GM21390 (cell line): ENCODE measurements around the gene RALBP1.
"Not testable (repeated sequence)": the region's sequence is repeated elsewhere in the genome, so short reads cannot be mapped to it uniquely, and the experiment has no call there.

Experiments
- ATAC-seq: cut with Tn5 transposase; IDR thresholded peaks from one replicate; pipeline ENCODE4 v1.9.1; 2021; ENCODE audit not compliant: unreplicated experiment

The RALBP1 gene

DNA sequence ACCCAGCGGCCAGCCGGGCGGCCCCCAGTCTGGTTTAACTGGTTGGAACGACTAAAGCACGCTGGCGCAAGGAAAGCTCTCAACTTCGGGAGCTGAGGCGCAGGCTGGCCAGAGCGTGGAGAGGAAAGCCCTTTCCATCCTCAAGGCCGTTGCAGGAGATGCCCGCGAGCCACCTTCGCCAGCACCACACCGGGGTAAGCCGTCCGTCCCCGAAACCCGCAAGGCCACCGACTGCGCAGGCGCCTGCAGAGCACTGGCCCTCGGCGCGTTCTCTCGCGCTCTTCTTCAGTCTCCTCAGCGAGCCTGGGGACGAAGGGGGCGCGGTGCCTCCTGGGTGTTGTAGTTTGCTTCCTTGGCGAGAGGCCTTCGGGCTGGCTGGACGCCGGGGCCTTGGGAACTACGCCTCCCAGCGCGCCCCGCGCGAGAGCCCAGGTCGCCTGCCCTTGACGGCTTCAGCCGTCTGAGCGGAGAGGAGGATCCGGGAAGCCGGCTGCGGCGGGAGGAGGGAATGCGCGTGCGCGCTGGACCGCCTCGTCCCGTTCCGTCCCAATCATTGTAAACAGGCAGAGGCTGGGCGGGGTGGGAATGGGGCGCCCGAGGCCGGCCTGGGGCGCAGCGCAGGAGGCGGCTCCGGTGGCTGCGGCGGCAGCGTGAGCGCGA lies at the start of gene RALBP1:
RALBP1 (plus strand) TSS at position 531 of the 660 bp plus-strand sequence. CDS start 37,533 bp downstream, outside the sequence.
- peak; percentile 87 for ATAC-seq

DNA sequence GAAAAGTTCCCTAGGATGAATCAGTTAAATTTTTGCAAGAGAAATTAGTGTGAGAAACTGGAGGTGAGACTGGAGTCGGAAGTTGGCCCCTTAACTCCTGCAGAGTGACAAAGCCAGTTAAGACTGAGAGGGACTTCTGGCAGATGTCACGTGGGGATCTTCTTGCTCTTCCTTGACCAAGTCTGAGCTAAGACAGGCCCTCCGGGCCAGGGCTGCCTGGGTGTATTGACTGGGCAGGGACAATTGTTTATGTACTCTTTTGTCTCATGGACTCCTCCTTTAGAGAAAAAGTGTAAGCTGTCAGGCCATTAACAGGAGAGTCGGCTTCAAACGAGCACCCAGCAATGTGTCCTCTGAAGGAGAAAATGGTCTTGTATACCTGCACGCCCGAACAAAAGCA lies 48.6 kb upstream of the RALBP1 start:
- no peak for ATAC-seq

DNA sequence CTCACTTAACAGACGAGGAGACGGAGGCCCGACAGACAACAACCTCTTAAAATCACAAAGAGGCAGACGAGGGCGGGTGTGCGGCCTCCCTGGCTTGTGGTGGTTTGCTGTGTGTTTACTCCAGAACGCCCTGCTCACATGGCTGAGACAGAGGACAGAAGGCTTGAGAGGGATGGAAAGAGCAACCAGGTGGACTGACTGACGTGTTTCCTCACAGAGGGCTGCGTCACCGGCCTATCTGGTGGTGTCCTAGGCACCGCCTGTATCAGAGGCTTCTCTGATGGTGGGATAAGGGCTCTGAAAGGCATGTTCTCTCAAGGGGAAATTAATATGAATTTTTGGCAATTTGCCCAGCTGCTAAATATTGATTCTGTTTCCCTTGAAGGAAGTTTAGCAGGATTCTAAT lies 47.0 kb upstream of the RALBP1 start:
- ATAC-seq = no peak

DNA sequence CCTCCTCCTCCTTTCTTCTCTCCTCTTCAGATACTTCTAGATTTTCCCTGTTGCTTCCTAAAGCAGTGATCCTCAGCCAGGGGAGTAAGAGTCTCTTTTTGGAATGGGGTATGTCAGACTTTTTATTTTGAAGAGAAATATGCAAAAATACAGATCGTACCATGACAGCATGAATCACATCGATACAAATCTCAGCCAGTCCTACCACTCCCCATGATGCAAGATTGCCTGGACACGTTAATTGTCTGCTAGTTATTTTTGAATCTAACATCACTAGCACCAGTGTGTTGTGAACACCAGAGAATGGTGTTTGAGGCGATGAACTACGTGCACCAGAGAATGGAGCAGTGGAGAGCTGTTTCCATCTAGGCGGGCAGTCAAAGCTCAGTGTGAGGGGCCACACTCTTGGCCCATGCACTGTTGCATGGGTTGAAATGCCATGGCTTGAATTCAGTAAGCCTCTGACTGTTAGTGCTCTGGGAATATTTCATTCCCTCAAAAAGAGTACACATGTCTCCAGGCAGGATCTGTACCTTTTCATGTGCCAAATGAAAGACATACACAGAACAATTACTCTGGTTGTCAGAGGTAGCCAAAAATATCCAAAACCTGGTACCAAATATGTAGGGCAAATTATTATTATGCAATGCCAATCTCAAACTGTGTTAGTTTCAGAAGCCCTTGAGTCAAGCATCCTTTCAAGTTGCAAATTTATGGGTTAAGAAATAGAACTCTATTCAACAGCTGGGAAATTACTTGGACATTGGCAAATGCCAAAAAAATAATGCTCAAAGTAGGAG lies 46.3 kb upstream of the RALBP1 start:
- no peak for ATAC-seq

DNA sequence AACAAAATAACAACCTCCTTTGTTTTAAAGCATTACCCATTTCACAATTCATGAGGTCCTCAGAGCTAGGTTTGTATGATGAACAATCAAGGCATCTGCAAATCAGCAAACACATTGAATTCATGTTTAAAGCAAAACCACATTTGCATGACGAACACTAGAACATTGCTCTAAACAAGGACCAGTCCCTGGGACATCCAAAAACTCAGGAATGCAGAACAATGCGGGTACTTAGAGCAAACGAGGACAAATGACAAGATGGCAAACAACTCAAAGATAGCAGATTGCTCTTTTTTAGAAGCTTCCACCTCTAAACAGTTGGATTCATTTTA lies 45.7 kb upstream of the RALBP1 start:
- no peak for ATAC-seq

DNA sequence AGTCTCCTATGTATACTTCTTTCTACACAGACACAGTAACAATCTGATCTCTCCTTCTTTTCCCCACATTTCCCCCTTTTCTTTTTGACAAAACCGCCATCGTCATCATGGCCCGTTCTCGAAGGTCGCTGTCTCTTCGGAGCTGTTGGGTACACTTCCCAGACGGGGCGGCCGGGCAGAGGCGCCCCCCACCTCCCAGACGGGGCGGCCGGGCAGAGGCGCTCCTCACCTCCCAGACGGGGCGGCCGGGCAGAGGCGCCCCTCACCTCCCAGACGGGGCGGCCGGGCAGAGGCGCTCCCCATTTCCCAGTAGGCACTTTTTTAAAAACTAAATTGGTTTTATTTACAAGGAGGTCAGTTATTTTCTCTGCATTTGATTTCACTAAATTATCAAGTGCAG lies 45.0 kb upstream of the RALBP1 start:
- not testable (repeated sequence) for ATAC-seq

DNA sequence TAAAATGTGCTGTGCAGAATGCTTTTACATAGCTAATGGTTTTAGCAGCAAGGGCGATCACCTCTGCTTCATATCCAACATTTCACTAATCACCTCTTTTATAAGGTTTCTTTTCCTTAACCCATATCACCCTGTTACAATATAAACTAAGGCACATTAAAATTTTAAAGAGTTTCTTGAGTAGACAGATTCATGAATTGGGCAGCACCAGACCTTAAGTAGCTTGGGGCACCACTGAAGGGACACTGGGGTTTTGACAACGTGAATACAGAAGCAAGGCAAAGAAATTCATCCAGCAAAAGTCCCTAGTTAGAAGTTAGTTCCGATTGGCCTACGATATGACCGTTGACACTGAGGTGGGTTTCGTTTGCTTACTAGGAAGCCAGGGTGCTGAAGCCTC lies 44.0 kb upstream of the RALBP1 start:
- no peak for ATAC-seq

DNA sequence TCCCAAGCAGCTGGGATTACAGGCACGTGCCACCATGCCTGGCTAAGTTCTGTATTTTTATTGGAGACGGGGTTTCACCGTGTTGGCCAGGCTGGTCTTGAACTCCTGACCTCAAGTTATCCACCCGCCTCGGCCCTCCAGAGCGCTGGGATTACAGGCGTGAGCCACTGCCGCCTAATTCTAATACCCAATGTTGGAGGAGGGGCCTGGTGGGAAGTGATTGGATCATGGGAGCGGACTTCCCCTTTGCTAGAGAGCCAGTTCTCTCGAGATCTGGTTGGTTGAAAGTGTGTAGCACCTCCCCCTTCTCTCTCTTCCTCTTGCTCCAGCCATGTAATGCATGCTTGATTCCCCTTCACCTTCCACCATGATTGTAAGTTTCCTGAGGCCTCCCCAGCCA lies 42.2 kb upstream of the RALBP1 start:
- ATAC-seq = not testable (repeated sequence)

DNA sequence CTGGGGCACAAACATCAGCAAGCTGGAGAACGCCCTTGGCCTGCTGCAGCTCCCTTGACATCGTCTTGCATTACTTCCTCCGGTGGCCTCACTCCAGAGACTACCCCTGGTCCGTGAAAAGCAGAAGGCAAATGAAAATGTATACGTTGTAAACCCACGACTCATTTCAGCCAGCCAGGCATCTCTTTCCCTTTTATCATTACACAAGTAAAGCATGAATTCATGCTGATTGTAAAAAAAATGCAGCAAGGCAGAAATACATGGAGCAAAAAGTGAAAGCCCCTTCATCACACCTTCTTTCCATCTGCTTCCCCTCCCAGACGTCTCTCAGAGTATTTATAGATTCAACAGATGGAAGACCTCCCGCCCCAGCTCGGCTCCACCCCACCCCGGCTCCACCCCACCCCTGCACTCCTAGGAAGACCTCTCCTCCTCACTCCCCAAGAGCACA lies 41.6 kb upstream of the RALBP1 start:
- no peak for ATAC-seq

DNA sequence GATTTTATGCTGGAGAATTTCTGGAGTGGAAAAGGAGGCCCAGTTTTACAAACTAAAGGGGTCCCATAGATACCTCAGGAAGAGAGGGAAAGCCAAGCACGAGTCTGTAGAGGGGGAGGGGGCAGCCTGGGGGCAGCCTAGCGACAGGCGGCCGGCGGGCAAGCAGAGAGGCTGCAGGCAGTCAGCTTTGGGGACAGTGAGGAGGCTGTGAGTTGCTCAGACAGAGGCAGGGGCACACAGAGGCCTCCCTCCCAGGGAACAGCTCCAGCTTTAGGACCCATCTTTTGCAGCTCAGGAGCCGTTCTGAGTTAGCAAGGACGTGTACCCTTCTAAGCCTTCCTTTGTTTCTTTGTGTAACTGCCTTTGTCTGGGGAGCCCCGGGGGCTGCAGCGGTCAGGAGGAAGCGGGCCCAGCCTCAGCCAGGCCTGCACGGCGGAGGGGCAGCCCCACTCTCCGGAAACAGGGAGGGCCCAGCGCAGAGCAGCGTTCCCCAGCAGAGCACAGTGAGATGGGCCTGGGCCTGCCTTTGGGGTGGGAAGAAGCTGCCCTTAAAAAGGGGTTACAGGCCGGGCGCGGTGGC lies 41.1 kb upstream of the RALBP1 start:
- ATAC-seq = no peak

DNA sequence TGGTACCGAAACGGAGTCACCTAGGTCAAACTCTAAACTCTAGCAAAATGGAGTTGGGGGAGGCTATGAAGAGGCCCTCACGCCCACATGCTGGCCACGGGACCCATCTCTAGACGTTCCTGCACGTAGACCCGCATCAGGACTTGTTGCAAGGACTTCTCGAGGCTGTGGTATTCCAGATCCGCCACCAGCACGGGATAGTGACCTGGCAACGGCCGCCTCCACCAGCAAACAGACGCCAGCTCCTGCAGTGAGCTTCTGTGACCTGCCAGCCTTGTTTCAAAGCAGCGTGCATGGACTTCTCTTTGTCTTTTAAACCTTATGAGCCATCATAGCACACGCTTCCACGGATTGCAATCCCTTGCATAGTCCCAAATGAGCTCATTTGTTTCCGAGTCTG lies 40.3 kb upstream of the RALBP1 start:
- no peak for ATAC-seq

DNA sequence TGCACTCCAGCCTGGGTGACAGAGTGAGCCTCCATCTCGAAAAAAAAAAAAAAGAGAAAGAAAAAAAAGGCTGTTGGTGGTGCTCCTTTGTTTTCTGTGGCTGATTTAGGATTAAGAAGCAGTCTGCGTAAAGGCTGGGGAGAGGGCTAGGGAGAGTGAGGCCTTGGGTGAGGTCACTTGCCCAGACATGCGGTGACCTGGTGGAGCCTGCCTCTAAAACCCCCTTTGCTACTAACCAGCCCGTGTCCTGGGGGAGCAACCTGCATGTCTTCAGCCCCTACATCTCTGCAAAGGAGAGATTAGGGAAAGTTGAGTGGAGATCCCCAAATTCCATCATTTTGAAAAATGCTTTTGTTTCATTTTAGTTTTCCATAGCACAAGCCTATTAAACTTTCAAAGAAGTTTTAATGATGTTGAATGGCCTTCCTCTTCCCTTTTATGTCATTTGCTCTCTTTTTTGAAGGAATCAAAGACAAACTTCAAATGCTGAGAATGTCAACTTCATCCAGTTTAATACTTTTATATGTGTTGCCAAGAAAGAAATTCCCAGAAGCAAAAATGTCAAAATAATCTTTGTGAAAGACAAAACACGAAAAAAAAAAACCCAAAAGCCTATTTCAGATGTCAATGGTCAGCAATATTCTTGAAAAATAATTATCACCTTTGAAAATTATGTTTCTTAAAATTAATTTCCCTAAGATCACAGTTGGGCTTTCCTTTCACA lies 38.9 kb upstream of the RALBP1 start:
- ATAC-seq = no peak

DNA sequence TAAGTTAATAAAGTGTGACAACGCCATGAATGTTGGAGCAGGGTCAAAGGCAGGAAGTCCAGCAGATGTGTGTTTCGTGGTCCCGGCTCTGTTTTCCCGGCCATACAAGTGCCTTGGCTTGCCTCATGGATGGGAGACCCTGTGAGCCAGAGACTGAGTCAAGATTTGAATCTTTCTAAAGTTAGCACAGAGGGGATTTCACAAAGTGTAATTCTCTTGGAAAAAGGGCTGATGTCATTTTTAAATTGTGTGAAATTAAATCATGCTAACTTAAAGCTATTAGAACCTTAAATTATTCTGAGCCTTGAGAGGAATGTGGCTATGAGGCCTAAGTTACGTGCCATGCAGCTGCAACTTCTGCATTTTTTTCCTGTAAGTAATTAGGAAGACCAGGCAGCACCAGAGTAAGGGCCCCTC lies 38.3 kb upstream of the RALBP1 start:
- ATAC-seq = no peak

DNA sequence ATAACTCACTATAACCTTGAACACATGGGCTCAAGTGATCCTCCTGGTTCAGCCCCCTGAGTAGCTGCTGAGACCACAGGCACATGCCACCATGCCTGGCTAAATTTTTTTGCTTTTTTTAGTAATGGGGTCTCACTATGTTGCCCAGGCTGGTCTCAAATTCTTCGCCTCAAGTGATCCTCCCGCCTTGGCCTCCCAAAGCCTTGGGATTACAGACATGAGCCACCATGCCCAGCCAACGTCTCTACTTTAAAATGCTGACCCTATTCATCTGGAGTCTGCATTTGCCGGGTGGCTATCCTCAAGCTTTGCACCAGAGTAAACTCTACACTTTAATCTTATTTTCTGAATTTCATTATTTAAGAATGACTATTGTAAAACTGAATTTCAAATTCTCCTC lies 37.6 kb upstream of the RALBP1 start:
- ATAC-seq = no peak

DNA sequence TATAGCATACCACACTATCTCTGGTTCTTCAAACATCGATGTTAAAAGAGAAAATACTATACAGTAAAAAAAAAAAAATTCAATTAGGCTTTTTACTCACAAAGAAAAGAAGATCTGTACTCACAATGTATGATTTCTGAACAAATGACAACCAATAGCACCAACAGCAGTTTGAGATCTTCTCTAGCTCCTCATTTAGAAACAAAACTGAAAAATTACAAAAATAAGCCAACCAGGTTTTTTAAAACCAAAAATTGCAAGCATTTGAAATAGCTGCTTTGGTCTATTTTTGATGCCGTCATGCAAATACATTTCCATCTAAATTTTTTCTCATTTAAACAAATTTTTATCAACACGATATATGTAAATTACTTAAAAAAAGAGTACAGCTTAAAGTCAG lies 34.3 kb upstream of the RALBP1 start:
- ATAC-seq = no peak

DNA sequence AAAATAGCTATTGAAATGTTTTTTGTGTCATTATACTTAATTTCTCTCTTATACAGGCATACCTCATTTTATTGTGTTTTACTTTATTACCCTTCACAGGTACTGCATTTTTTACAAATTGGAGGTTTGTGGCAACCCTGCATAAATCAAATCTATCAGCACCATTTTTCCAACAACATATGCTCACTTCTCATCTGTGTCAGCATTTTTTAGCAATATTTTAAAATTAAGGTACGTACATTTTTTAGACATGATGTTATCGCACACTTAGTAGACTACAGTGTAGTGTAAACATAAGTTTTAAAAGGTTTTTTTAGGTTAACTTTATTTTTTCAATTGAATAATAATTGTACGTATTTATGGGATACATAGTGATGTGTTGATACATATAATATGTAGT lies 30.8 kb upstream of the RALBP1 start:
- no peak for ATAC-seq

DNA sequence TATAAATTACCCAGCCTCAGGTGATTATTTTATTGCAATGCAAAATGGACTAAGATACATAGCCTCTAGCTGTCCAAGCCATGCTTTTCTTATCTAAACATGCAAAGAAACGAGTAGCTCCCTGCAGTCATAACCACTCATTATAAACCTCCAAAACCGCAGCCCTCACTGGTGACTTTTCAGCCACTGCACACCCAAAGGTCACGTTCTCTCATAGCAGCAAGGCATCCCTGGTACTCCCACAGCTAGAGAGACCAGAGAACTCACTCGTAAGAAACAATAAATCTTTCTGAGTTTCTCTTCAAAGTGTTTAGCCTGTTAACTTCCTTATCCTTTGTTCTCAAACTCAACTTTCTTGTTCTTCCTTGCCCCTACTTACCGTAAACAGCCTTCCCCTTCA lies 28.5 kb upstream of the RALBP1 start:
- ATAC-seq = no peak

DNA sequence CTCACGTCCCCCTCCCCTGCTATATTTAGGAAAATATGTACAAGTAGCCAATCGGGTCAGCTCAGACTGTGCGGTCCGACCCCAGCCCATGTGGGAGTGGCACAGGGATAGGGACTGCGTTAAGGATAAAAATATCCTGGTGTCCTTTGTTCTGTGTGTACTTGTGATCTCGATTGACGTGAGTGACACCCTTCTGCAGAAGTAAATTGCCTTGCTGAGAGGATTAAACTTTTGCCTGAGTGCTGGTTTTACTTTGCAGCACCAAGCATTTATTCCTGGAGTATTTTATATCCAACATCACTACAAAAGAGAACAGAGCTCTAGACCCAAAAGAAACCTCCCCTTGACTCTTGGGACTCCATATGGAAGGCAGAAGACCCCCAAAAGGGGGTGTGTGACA lies 28.0 kb upstream of the RALBP1 start:
- ATAC-seq = no peak

DNA sequence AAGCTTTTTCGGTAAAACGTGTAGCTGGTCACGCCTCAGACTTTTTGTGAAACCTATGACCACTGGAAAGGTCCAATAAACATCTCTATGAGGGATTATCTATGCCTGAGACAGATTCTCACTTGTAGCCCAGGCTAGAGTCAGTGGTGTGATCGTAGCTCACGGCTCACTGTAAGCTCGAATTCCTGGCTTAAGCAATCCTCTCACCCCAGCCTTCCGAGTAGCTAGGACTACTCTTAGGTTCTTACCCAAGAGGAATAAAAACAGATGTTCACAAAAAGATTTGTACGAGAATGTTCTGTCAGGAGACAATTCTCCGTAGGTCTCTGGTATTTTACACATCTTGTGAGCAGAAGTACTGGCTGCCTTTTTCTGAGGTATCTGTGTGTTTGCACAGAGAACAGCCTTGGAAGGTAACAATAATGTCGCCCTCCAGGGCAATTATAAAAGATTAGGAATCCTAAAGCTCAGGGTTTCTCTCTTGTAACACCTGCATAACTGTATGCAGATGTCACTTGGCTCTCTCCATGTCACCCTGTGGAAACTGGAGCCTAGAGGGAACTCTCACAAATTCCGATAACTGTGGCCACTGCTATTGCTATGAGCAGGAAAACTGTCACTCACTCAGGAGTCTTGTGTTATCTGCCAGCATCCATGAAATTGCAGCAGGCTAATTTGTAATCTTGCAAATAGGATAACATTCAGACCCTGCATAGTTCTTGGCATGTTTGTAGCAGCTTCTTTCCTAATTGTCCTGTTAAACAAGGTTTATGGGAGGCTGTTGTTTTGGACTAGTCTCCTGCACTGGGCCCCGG lies 25.5 kb upstream of the RALBP1 start:
- no peak for ATAC-seq

DNA sequence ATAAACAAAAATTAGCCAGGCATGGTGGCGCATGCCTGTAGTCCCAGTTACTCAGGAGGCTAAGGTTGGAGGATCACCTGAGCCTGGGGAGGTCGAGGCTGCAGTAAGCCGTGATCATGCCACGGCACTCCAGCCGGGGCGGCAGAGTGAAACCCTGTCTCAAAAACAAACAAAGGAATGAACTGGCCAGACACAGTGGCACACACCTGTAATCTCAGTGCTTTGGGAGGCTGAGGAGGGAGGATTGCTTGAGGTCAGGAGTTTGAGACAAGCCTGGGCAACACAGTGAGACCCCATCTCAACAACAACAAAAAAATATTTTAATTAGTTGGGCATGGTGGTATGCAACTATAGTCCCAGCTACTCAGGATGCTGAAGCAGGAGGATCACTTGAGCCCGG lies 24.4 kb upstream of the RALBP1 start:
- not testable (repeated sequence) for ATAC-seq

DNA sequence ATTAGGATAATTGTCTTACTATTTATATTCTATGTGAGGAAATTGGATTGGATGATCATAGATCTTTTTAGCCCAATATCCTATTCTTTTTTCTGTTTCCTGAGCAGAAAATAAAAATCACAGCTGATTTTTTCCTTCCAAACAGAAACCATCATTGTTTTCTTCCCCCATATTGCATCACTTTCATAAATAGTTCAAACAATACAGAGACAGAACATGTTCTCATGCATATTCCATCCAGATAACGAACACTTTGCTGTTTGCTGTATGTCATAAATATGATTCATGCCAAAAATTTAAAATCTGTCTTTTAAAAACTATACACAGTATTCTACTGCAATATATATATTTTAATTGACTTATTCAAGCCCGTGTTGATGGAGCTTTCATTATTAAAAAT lies 22.0 kb upstream of the RALBP1 start:
- ATAC-seq = no peak
